Suppressor macrophage (primary cell): ENCODE data around the gene MED17.

Source experiments
- DNase-seq, 4 experiments: peaks; one replicate each; pipeline ENCODE4 v3.0.0-alpha.2; 2020 to 2022

The MED17 gene

DNA sequence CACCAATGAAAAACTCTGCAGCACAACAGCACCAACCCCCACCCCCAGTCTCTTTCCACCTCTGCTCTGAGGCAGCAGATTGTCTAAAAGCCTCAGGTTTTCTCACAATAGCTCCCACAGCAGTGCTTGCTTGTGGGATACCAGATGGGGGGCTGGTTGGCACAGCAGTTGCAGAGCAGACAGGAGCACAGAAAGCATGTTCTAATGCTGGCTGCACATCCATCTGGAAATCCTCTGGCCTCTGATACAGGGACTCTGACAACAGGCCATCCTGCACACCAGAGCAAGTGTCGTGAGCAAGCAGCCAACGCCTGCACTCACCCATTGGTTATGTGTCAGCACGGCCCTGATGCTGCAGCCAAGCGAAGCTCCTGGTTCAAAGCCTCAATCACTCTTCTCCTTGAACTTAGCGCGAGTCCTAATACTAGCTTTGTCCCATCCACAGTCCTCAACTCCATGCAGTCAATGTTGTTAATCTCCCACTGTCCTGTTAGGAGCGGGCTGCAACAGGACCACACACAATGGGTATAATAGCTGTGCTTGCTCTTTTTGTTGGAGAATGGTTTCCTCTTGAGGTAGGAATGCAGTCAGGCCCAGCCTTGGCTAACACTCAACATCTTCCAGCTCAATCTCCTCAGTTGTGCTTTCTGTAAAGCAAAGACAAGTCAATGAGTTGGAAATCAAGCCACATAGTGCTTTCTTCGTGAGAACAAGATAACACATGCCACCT is 36.0 kb downstream of the MED17 start:
- no peak for DNase-seq

DNA sequence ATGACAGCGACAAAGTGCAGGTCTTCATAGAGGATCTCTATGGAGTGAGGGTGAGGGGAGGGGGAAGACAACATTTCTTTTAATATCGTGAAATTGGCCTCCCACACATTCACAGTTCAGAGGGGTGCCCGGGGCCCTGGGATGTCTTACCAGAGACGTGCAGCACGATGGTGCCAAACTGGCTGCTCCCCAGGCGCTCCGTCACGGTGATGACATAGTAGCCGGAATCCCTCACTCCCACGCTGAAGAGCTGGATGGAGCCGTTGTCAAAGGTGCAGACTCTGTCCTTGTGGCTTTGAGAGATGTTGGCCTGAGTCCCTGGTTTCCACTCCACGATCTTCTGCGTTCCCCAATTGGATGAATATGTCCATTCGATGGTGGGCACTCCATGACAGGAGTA is 36.8 kb downstream of the MED17 start:
- no peak for DNase-seq

DNA sequence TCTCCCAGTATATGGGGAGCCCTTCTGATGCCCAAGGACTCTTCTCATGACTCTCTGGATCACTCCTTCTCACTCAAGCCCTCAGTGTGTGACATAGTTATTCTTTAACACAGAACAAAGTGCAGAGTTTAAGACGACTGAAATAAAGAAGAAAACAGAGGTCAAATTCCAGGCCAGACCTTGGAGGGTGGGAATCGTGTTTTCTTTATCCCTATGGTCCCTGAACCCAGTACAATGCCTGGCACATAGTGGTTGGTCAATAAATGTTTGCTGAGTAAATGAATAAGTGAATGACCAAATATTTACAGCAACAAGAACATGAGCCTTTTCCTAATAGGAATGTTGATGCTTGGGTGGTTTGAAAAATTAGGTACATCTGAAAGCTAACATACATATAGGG is 37.5 kb downstream of the MED17 start:
- no peak for DNase-seq

DNA sequence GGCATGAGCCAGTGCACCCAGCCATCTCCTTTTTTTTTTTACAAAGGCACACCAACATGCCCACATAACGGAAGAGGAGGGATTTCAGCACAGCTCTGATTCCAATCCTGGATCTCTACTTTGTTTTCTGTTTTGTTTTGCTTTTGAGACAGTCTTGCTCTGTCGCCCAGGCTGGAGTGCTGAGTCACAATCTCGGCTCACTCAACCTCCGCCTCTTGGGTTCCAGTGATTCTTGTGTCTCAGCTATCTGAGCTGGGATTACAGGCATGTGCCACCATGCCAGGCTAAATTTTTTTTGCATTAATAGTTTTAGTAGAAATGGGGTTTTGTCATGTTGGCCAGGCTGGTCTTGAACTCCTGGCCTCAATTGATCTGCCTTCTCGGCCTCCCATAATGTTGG is 38.3 kb downstream of the MED17 start:
- DNase-seq, result no peak

DNA sequence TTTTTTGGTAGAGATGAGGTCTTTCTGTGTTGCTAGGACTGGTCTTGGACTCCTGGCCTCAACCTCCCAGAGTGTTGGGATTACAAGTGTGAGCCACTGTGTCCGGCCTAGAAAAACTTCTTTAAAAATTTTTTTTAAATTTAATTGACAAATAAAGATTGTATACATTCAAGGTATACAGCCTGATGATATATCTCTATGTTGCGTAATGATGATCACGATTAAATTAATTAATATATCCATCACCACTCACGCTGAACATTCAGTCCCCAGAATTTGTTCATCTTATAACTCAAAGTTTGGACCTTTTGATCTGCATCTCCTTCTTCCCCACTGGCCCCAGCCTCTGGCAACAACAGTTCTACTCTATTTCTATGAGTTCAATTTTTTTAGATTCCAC is 39.1 kb downstream of the MED17 start:
- no peak for DNase-seq

DNA sequence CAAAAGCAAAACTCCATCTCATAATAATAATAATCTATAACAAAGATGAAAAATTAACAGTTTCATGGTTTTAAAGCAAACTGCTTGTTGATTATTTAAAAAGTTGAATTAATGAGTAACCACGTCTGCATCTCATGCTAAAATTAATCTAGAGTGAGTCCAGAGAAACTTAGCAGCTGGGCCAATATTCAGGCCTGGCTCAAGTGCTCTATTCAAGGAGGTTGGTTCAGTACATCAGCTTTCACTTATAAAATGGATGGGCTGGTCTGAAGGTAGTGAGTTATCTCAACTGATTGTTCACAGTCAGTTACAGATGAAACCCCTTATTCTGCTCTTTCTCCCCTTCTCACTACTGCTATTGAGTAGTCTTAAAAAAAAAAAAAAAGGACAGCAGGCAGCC is 43.3 kb downstream of the MED17 start:
- no peak for DNase-seq

DNA sequence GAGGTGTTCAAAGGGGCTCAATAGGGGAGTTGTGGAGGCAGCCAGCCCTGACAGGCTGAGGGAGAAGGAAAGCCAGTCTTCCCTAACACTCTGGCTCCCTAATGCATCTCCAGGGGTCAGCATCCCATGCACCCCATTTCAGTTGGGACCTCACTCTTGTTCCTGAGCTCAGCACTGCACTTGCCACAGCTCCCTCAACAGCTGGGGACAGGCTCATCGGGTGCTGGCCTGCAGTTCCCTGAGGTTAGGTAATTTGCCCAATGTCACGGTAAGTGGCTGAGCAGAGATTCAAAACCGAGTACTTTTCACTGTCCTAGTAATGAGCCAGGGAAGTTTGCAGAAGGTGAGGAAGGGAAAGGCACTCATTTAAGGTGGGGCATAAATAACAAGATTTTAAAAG is 45.5 kb downstream of the MED17 start:
- DNase-seq, result no peak

DNA sequence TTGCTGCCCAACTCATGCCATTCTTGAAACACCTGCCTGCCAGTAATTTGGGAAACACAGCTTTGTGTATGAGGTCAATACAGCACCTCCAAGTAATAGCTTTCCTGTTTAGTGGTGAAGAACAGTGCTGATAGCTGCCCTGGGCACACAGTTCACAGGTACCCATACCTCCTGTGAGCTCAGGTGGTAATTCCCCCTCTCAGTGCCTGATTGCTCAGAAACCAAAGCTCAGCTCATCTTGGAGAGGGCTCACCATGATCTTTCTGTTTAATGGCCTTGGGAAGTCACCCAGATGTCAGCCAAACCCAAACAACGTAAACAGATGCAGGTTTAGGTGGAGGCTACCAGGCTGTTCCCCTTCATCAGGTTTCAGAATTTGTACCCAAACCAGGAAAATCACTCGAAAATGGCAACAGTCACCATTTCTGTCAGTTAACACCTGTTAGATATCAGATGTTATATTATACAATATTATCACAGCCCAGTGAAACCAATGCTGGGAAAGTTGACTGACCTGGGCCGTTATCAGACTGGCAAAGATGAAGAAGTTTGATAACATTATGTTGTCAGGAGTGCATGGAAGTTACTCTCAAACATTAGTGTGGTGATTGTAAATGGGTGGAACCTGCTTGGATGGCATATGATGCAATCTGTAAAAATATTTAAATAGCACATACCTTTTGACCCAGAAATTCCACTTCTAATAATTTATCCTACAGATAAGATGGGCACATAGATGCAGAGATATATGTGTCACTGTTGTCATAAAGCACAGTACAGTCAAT is 47.5 kb downstream of the MED17 start:
- no peak for DNase-seq

DNA sequence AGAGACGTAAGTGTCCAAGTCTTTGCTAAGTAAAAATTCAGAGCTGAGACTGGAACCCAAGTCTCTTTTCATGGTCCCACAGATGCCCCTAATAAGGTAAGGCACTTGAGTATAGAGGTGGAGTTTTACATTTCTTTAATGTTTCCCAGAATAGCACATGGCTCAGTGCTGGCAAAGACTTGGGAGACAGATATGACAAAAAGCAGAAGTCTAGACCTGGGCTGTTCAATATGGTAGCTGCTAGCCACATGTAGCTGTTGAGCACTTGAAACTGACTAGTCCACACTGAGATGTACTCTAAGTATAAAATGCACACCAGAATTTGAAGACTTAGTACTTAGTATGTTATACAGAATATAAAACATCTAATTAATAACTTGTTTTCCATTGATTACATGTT is 48.7 kb downstream of the MED17 start:
- DNase-seq, result no peak

DNA sequence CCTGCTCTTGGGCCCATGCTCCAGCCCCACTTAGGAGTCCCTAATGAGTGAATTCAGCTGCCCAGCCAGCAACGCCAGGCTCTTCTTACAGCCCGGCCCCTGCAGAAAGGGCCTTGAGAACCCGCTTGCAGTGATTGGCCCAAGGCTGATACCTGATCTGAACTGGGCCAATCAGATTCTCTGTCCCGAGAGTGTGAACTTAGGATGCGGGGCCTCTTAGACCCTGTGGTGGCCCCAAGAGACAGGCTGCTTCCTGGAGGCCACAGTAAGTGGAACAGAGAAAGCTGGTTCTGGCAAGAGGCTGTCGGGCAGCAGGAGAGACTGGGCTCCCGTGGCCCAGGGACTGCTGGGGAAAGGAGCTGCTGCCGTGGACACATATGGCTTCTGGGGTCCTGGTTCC is 54.9 kb downstream of the MED17 start:
- no peak for DNase-seq

DNA sequence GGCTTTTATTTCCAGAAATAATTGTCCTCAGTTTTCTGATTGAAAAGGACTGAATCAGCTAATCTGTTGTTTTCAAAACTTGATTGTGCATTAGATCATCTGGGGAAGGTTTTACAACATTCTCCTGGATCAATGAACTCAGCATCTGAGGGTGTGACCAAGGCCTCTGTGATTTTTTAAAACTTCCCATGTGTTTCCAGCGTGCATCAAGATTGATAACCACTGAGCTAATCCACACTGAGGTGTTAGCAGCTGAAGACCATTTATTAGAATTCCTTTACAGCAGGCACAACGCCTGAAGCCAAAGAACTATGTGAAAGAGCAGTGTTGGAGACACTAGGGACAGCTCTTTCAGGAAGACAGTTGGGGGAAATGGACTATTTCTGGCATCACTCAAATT is 56.1 kb downstream of the MED17 start:
- no peak for DNase-seq

DNA sequence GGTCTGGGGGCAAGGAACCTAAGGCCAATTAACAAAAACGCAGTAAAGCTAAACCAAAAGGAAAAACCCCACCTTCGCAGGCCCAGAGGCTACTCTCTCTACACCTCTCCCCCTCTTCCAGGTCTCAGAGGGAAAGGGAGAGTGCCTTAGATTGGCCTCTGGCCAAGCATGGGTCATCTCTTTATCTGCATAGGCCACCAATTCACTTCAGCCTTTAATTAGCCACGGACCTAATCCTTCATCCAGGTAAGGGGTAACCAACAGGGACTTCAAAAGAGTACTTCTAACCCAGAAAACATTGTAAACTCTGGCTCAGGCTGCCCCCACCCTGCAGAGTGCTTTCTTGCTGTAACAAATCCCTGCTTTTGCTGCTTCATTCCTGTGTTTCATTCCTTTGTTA is 56.9 kb downstream of the MED17 start:
- no peak for DNase-seq

DNA sequence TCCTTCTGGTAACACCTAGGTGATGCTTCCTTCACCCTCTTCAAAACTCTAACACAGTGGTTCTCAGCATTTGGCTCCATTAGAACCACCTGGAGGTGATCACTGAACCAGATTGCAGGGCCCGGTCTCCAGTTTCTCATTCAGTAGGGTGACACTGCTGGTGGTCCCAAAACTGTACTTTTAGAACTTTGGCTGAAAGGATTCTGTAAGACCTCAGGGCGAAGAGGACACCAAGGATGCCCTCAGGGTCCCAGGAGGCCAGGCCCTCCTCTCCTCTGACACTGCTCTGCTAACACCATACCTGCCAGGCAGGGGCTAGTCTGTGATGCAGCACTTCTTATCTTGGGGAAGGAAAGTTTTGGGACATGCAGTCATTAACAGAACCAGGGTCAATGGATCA is 57.4 kb downstream of the MED17 start:
- DNase-seq, result no peak

DNA sequence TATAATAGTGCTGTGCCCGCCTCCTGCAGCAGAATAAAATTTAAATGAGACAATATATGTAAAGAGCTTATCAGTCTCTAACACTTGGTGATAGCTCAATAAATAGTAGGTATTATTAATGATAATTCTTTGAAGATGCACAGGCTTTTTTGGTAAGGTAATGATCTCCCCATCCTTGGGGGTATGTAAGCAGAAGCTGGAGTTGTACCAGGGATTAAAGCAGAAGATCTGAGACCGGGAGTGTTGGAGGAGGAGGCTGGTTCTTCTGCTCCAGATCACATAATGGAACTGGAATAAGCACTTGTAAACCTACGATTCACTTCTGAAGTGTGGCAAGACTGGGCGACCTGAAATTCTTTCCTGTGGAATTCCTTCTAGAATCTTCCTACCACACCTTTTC is 58.0 kb downstream of the MED17 start:
- DNase-seq, result no peak

DNA sequence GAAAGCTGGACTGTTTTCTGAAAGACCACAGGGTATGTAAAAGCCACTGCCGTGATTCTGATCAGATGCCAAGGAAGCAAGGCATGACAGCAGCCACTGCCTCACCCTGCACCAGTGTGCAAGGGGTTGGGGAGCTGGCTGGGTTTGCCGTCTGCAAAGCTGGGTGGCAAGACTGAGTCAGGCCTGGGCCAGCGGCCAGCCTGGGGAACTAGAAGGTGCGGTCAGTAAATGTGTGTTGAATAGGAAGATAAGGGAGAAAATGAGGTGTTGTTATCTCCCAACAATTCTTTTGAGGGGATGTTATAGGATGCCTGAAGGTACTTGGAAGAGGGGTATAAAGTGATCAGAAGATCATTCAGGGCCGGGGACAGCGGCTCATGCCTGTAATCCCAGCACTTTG is 58.4 kb downstream of the MED17 start:
- no peak for DNase-seq

DNA sequence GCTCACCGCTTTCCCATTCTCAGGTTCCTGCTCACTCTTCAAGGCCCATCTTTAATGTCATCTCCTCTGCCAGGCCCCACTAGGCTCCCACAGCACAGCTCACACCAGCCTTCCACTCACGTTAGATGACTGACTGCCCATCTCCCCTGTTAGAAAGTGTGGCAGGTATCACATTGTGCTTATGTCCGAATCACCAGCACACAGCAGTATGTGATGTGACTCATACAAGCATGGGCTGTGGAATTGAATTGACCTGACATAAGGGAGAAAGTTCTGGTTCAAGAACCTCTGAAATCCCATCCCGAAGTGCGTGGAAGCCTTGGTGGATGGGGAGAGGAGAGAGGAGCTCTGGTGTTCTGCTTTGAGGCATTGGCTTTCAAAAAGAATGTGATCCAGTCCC is 59.8 kb downstream of the MED17 start:
- no peak for DNase-seq

DNA sequence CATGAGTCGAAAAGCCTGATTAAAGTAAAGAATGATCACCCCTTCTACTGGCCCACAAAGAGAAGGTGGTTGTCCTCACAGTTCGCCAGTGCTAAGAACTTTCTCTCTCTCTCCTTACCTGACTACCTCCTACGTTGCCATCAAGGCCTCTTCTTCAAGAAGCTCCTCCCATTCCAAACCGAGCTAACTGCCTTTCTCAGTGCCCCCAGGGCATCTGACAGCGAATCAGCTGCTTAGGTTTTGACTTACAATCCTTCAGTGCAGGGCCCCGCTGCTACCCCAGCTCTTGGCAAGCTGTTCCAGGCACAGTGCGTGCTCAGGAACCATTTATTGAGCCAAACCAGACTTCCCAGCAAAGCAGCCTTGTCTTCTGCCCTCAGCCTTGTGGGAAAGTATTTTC is 60.5 kb downstream of the MED17 start:
- no peak for DNase-seq

DNA sequence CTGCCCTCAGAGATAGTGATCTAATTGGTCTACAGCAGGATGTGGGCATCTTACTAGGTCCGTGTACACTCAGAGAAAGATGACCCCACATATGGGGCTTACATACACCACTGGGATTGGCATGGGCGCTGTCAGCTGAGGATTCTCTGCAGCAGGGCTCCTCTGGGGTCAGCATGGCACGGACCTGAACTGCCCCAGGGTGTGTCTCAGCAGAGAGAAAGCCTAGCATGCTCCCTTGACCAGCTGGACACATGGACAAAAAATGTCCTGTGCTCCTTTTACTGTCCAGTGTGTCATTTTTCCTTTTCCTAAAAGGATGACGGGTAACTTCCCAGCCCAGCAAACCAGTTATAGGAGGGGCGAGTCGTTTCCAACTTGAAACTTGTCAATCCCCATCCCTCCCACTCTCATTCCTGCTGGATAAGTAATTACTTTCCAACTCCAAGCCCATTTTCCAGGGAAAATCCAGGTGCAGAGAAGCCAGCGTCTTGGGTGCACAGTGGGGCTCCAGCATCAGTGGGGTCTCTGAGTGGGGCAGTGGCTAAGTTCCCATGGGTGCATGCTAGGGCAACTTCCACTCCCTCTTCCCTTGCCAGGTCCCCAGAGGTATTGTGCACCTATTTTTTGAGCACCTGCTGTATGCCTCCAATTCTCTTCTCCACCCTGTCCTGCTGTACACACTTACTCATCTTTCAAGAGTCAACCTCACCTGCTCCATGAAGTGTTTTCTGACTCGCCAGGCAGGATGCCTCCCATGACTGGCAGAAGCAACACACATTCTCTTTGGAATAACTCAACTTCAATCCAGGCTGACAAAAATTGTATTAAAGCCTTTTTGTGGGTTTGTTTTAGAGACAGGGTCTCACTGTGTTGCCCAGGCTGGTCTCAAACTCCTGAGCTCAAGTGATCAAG is 61.4 kb downstream of the MED17 start:
- DNase-seq, result no peak

DNA sequence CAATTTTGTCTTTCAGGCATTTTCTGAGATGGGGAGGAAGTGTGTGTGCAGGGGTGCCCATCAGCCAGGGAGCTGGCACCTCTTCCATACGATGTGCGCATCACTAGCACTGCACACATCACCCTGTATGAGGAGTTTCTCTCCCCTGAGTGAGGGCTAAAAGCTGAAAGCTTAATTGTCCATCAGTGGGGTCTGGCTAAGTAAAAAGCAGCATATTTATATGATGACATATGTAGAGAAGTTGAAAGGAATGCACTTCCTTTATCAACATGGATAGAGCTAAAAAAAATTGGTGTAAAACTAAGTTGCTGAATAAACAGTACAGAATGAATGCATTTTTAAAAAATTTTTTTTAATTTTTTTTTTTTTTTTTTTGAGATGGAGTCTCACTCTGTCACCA is 62.3 kb downstream of the MED17 start:
- DNase-seq, result no peak

DNA sequence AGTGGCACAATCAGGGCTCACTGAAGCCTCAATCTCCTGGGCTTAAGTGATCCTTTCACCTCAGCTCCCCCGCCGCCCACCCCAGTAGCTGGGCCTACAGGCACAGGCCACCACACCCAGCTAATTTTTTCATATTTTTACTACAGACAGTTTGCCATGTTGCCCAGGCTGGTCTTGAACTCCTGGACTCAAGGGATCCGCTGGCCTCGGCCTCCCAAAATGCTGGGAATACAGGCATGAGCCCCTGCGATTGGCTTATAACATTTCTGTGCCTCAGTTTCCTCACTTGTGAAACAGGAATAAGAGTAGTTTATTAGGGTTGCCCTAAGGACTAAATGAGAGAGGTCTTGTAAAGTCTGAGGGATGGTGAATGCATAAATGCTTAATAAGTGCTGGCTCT is 65.1 kb downstream of the MED17 start:
- no peak for DNase-seq

DNA sequence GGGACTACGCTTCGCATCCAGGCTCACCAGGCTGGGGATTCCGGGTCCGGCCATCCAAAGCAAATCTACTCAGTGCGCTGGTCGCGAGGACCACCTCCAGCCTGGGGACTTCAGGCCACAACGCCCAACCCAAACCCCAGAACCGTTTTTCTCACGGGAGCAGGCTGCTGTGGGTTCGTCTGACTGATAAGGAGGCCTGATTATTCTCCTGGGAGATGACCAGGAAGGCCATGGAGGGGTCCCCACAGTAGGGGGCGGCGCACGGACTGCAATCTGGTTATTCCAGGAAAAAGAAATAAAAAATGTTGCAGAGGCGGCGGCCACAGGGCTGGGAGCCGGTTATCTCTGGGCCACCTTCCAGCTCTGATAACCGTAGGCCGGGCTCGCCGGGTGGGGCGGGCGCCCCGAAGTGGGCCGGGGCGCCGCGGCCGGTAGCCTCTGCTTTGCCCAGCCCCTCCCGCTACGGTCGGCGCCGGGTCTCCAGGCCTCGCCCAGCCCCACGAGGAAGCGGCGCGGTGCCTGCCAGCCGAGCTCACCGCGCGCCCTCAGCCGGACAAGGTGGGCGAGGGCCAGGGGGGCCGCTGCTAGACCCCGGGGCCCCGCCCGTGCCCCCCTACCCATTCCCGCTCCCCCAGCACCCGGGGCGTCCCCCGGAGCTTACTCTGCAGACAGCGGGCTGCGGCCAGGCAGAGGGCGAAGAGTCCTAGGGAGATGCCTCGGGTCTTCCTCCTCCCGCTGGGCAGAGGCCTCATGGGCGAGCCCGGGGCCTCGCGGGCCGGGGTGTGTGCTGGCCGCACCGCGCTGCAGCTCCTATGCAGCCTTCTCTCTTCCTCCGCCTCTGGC is 65.9 kb downstream of the MED17 start:
- DNase-seq, result peak in 2 of 4 experiments; percentile 8

DNA sequence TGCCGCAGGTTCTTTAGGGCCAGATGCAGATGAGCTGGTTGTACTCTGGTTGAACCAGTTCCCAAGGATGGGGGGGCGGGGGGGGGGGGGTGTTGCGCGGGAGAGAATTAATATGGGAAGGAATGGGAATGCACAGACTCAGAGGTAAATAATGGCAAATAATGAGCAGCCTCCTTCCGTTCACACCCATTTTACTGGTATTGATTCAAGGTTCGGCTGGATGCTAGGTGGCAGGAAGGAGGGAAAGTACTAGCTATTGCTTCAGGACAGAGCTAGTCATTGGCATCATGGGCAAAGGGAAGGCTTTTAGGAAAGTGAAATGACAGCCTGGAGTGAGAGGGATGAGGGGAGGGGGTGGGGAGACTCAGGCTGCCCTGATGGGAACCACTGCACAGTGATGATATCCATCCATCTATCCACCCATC is 66.5 kb downstream of the MED17 start, which contains the start of gene VSTM5:
Gene VSTM5 (minus strand): TSS at position 25 of the 425 bp plus-strand sequence. CDS start 116 bp downstream, outside the sequence.
- no peak for DNase-seq
